ENCODE results near the gene CACNA1C. TPM values are rescaled to one million over a fixed set of nuclear protein-coding genes. Genes with fewer than 3 reads are reported as not detected.

Gene CACNA1C
- total and polyA plus RNA-seq, 2 of the 4 experiments (the other 2 are of a cell fraction): 1.6 to 2.6 TPM

GRCh38 chr12:2378835-2379330 is 326.1 kb downstream of the CACNA1C start:
- H3K4ac ChIP-seq (ENCODE audit: low read depth, low read length): no peak overlapping the region
- H3K23ac ChIP-seq (ENCODE audit: low read depth, low read length): no peak overlapping the region
- ChIA-PET CTCF (no interaction called here), POLR2A (ENCODE audit: unreplicated experiment) (no interaction called here)
- no peaks in the 10 kb centered on the region for H3K9me3 ChIP-seq (ENCODE audit: control insufficient read depth, insufficient read depth, low read length)
- in situ Hi-C loops (cut with MboI; ENCODE audit: low sequenced_read_pairs): no loop called here
- no peaks in the 10 kb centered on the region for H3K79me1 ChIP-seq (ENCODE audit: low read depth in 1 of 2, low read length in 2 of 2)
- no TSS peak for BruUV-seq (replicated peaks)
- intact Hi-C loops (cut with micrococcal nuclease): no loop called here
- H3K4me2 ChIP-seq (ENCODE audit: low read depth, low read length): no peak overlapping the region
- no peak overlapping the region for H3K27ac ChIP-seq (ENCODE audit: insufficient read depth, low read length)
- H3K36me3 ChIP-seq (ENCODE audit: control insufficient read depth, insufficient read depth, low read length): peaks cover 1% of the 10 kb centered on the region; the same call in 1 of the 2 replicates
- H2BK5ac ChIP-seq (ENCODE audit: low read depth, low read length, poor library complexity, severe bottlenecking): no peak overlapping the region
- peaks cover under 1% of the 10 kb centered on the region; the same call in 1 of the 2 replicates for H3K4me1 ChIP-seq (ENCODE audit: control insufficient read depth, insufficient read depth, low read length)
- dilution Hi-C loops (cut with HindIII; ENCODE audit: low sequenced_read_pairs, unreplicated experiment): no loop called here
- no peak overlapping the region for H2AFZ ChIP-seq (replicated peaks; ENCODE audit: low read length, poor library complexity)
- DNase-seq (no peak), ATAC-seq (ENCODE audit: low read depth) (no peak)
- H2AK5ac ChIP-seq (ENCODE audit: low read depth, low read length): no peak overlapping the region
- 75% methylated on average over 1 of the region's 7 CpGs; no CpG with 5 or more reads in 1 of the 2 experiments for WGBS, 2 experiments (ENCODE audit: extremely low coverage in 2 of 2, insufficient read length in 1 of 2)
- H4K20me1 ChIP-seq (ENCODE audit: insufficient read depth, low read length): no peaks in the 10 kb centered on the region
- H3K14ac ChIP-seq (replicated peaks; ENCODE audit: low read depth, low read length): no peak overlapping the region
- no peak overlapping the region for H4K8ac ChIP-seq (ENCODE audit: low read depth in 2 of 2, low read length in 2 of 2)
- no peak overlapping the region for H2BK20ac ChIP-seq (ENCODE audit: low read depth, low read length)
- no peak for TF ChIP-seq RAD21 (IDR thresholded peaks at IDR 0.05; ENCODE audit: low read length)
- no peak overlapping the region for H3K4me3 ChIP-seq (ENCODE audit: insufficient read depth, low read depth, low read length)
- no peak overlapping the region for H4K91ac ChIP-seq (ENCODE audit: insufficient read depth, low read depth, low read length)
- no peak overlapping the region for H2AK9ac ChIP-seq (replicated peaks; ENCODE audit: low read depth, low read length, poor library complexity)
- no peak overlapping the region for H4K5ac ChIP-seq (ENCODE audit: low read depth, low read length)
- H3K9ac ChIP-seq (ENCODE audit: low read depth, low read length): no peak overlapping the region
- no peaks in the 10 kb centered on the region for H3K27me3 ChIP-seq (ENCODE audit: control insufficient read depth, insufficient read depth, low read length)
- no peak overlapping the region for H3K56ac ChIP-seq (ENCODE audit: extremely low read depth, insufficient read depth, low read length)
- no peak overlapping the region for H3K18ac ChIP-seq (ENCODE audit: low read depth, low read length)
- peaks cover 7% of the 10 kb centered on the region for H3K9me1 ChIP-seq (ENCODE audit: insufficient read depth, low read length)
- H2BK120ac ChIP-seq (ENCODE audit: low read depth, low read length): no peak overlapping the region
- no peak overlapping the region for H2BK15ac ChIP-seq (ENCODE audit: low read depth, low read length)

Data from IMR-90 (cell line).